ENCODE measurements around the gene EPN2.

EPN2 gene

GRCh38 chr17:19365833-19366636 lies 128.9 kb downstream of the EPN2 start:
- no peak for DNase-seq (ENCODE audit: low spot score)

GRCh38 chr17:19366637-19366972 lies 129.4 kb downstream of the EPN2 start:
- DNase-seq (ENCODE audit: low spot score): no peak

- no peak for DNase-seq (ENCODE audit: low spot score)
Measured at GRCh38 chr17:19368229-19368628, 131.1 kb downstream of the EPN2 start.

- DNase-seq (ENCODE audit: low spot score): no peak
Measured at GRCh38 chr17:19369107-19369778, 132.1 kb downstream of the EPN2 start.

GRCh38 chr17:19369846-19370492 lies 132.8 kb downstream of the EPN2 start:
- no peak for DNase-seq (ENCODE audit: low spot score)

GRCh38 chr17:19370493-19370960 lies 133.4 kb downstream of the EPN2 start:
- no peak for DNase-seq (ENCODE audit: low spot score)

GRCh38 chr17:19371259-19372010 lies 134.3 kb downstream of the EPN2 start:
- no peak for DNase-seq (ENCODE audit: low spot score)

- no peak for DNase-seq (ENCODE audit: low spot score)
Measured at GRCh38 chr17:19372011-19372370, 134.8 kb downstream of the EPN2 start.

- no peak for DNase-seq (ENCODE audit: low spot score)
Measured at GRCh38 chr17:19372439-19372838, 135.3 kb downstream of the EPN2 start.

GRCh38 chr17:19372866-19373504 lies 135.8 kb downstream of the EPN2 start:
- DNase-seq (ENCODE audit: low spot score): no peak

- DNase-seq (ENCODE audit: low spot score): no peak
Measured at GRCh38 chr17:19374136-19374535, 137.0 kb downstream of the EPN2 start.

GRCh38 chr17:19375732-19376131 lies 138.6 kb downstream of the EPN2 start:
- no peak for DNase-seq (ENCODE audit: low spot score)

- no peak for DNase-seq (ENCODE audit: low spot score)
Measured at GRCh38 chr17:19376811-19377210, 139.6 kb downstream of the EPN2 start.

- peak; percentile 99 for DNase-seq (ENCODE audit: low spot score)
Measured at GRCh38 chr17:19377602-19378415, 140.6 kb downstream of the EPN2 start.

- DNase-seq (ENCODE audit: low spot score): no peak
Measured at GRCh38 chr17:19378416-19379360, 141.5 kb downstream of the EPN2 start, which contains the start of gene MAPK7. MAPK7 (plus strand) TSS chr17:19378498; CDS start chr17:19378901, 403 bp downstream.

- no peak for DNase-seq (ENCODE audit: low spot score)
Measured at GRCh38 chr17:19379361-19380065, 142.3 kb downstream of the EPN2 start.

GRCh38 chr17:19380481-19381301 lies 143.5 kb downstream of the EPN2 start:
- no peak for DNase-seq (ENCODE audit: low spot score)

GRCh38 chr17:19381361-19381740 lies 144.2 kb downstream of the EPN2 start:
- no peak for DNase-seq (ENCODE audit: low spot score)
